H1 (cell line): ENCODE measurements around the gene ANKS1A. TPM values are rescaled to one million over a fixed set of nuclear protein-coding genes. Genes with fewer than 3 reads are reported as not detected.

Experiments used
- CTCF ChIA-PET: fragments of 300-600 bp; sonication (Branson Sonifier 250); formaldehyde crosslinking; loops from one replicate; lab custom pipeline; 2021; ENCODE audit not compliant: partially characterized antibody; lab: Charles Lee
- POLR2A ChIA-PET: fragments of 300-600 bp; sonication (Branson Sonifier 250); formaldehyde crosslinking; loops from one replicate; lab custom pipeline; 2021; ENCODE audit warnings: inconsistent platforms; ENCODE audit not compliant: partially characterized antibody; lab: Charles Lee
- DNase-seq, 2 experiments: peaks; one replicate each; pipeline versions ENCODE4 v3.0.0 to v3.0.0-alpha.2; 2010 to 2022; ENCODE audit warnings: low spot score in 2 of 2, low read depth in 1 of 2, mixed read lengths in 1 of 2
- FAIRE-seq: peaks from 2 replicates; lab custom pipeline; 2011; peaks lifted over from hg19 to GRCh38; lab: Jason Lieb, UNC
- H2AFZ ChIP-seq: 2 replicates; pipeline ENCODE4 v1.8.1; 2012; ENCODE audit warnings: low read length, inconsistent platforms
- H2AK5ac ChIP-seq: 2 replicates; pipeline ENCODE4 v1.6.1; 2013; ENCODE audit warnings: low read depth, low read length
- H2BK120ac ChIP-seq: replicated peaks from 2 replicates; pipeline ENCODE3; 2013; ENCODE audit warnings: low read depth, low read length, inconsistent platforms
- H2BK12ac ChIP-seq: 2 replicates; pipeline ENCODE4 v1.6.1; 2013; ENCODE audit warnings: low read depth, low read length
- H2BK15ac ChIP-seq: 2 replicates; pipeline ENCODE4 v1.6.1; 2013; ENCODE audit warnings: low read length
- H2BK20ac ChIP-seq: 2 replicates; pipeline ENCODE4 v1.6.1; 2013; ENCODE audit warnings: low read length
- H2BK5ac ChIP-seq: 2 replicates; pipeline ENCODE4 v1.6.1; 2013; ENCODE audit warnings: low read depth, low read length
- H3K14ac ChIP-seq: 2 replicates; pipeline ENCODE4 v1.6.1; 2013; ENCODE audit warnings: inconsistent platforms; ENCODE audit not compliant: insufficient read length
- H3K18ac ChIP-seq: 2 replicates; pipeline ENCODE4 v1.6.1; 2013; ENCODE audit warnings: low read length; ENCODE audit errors: extremely low read depth
- H3K23ac ChIP-seq: 2 replicates; pipeline ENCODE4 v1.6.1; 2013; ENCODE audit warnings: inconsistent platforms; ENCODE audit not compliant: insufficient read length
- H3K23me2 ChIP-seq: 2 replicates; pipeline ENCODE4 v1.6.1; 2013; ENCODE audit warnings: low read depth, low read length
- H3K27ac ChIP-seq: 2 replicates; pipeline ENCODE4 v1.6.1; 2011; ENCODE audit warnings: low read depth, low read length, inconsistent platforms
- H3K27me3 ChIP-seq, 4 experiments: replicated peaks in 1 of 4; 1 replicate in 1 of 4; 2 replicates in 3 of 4; pipeline versions ENCODE4 v1.6.1 to v1.8.1; 2011 to 2013; ENCODE audit warnings: low read length in 3 of 4, mild to moderate bottlenecking in 3 of 4, inconsistent platforms in 2 of 4, mixed read lengths in 2 of 4, moderate library complexity in 1 of 4; ENCODE audit not compliant: control insufficient read depth in 3 of 4, insufficient read depth in 3 of 4; ENCODE audit errors: extremely low read depth in 1 of 4
- H3K36me3 ChIP-seq, 4 experiments: 2 replicates each; pipeline versions ENCODE4 v1.6.1 to v1.8.1; 2011 to 2013; ENCODE audit warnings: mild to moderate bottlenecking in 4 of 4, low read length in 3 of 4, moderate library complexity in 2 of 4, control low read depth in 1 of 4, inconsistent platforms in 1 of 4; ENCODE audit not compliant: insufficient read depth in 4 of 4, control insufficient read depth in 2 of 4
- H3K4ac ChIP-seq: replicated peaks from 2 replicates; pipeline ENCODE3; 2013; ENCODE audit warnings: low read length, low read depth, mixed read lengths, inconsistent platforms; ENCODE audit not compliant: insufficient read length
- H3K4me1 ChIP-seq, 4 experiments: replicated peaks in 1 of 4; 1 replicate in 1 of 4; 2 replicates in 3 of 4; pipeline versions ENCODE4 v1.6.1 to v1.8.1; 2011 to 2013; ENCODE audit warnings: low read length in 3 of 4, inconsistent platforms in 2 of 4, mixed read lengths in 1 of 4; ENCODE audit not compliant: insufficient read depth in 4 of 4, control insufficient read depth in 3 of 4
- H3K4me2 ChIP-seq, 2 experiments: 2 replicates each; pipeline versions ENCODE4 v1.6.1 to v1.8.1; 2011 to 2013; ENCODE audit warnings: low read depth in 2 of 2, low read length in 2 of 2, control low read depth in 1 of 2, inconsistent platforms in 1 of 2, mild to moderate bottlenecking in 1 of 2; ENCODE audit not compliant: insufficient read depth in 1 of 2
- H3K4me3 ChIP-seq, 4 experiments: fragments of 200-600, 300-600 bp in 1 of 4; sonication (generic), shearing (Covaris generic), sonication (Bioruptor Twin) in 1 of 4; 2 replicates each; pipeline versions ENCODE4 v1.5.1 to v1.8.1; 2011 to 2016; ENCODE audit warnings: low read length in 4 of 4, low read depth in 3 of 4, control low read depth in 2 of 4, inconsistent platforms in 2 of 4, mild to moderate bottlenecking in 2 of 4, mixed read lengths in 1 of 4, moderate library complexity in 1 of 4; ENCODE audit not compliant: insufficient read depth in 2 of 4; ENCODE audit errors: extremely low read depth in 1 of 4
- H3K56ac ChIP-seq: replicated peaks from 2 replicates; pipeline ENCODE3; 2013; ENCODE audit warnings: low read depth, mild to moderate bottlenecking, mixed read lengths, low read length, inconsistent platforms; ENCODE audit not compliant: insufficient read length
- H3K79me1 ChIP-seq: 2 replicates; pipeline ENCODE4 v1.6.1; 2013; ENCODE audit warnings: low read depth, low read length, control low read depth
- H3K79me2 ChIP-seq, 2 experiments: 2 replicates each; pipeline versions ENCODE4 v1.6.1 to v1.8.1; 2012 to 2013; ENCODE audit warnings: low read length in 2 of 2, mild to moderate bottlenecking in 2 of 2, inconsistent platforms in 1 of 2; ENCODE audit not compliant: insufficient read depth in 2 of 2, control insufficient read depth in 1 of 2
- H3K9ac ChIP-seq, 4 experiments: replicated peaks in 1 of 4; 1 replicate in 1 of 4; 2 replicates in 3 of 4; pipeline versions ENCODE4 v1.6.1 to v1.8.1; 2011 to 2013; ENCODE audit warnings: low read depth in 3 of 4, low read length in 3 of 4, control low read depth in 2 of 4, mild to moderate bottlenecking in 2 of 4, moderate library complexity in 2 of 4, inconsistent platforms in 1 of 4; ENCODE audit errors: extremely low read depth in 1 of 4
- H3K9me3 ChIP-seq, 2 experiments: 2 replicates each; pipeline versions ENCODE4 v1.6.1 to v1.8.1; 2012 to 2013; ENCODE audit warnings: mild to moderate bottlenecking in 2 of 2, moderate library complexity in 2 of 2, control low read depth in 1 of 2, inconsistent platforms in 1 of 2, low read depth in 1 of 2, low read length in 1 of 2, mixed read lengths in 1 of 2; ENCODE audit not compliant: insufficient read depth in 2 of 2
- H4K20me1 ChIP-seq, 2 experiments: replicated peaks in 1 of 2; 2 replicates each; pipeline versions ENCODE3 to v1.8.1; 2011 to 2013; ENCODE audit warnings: inconsistent platforms in 2 of 2, low read length in 2 of 2, mild to moderate bottlenecking in 1 of 2; ENCODE audit not compliant: insufficient read depth in 2 of 2, control insufficient read depth in 1 of 2
- H4K5ac ChIP-seq: 2 replicates; pipeline ENCODE4 v1.6.1; 2013; ENCODE audit warnings: low read length, low read depth, mixed read lengths, inconsistent platforms; ENCODE audit not compliant: insufficient read length
- H4K8ac ChIP-seq: 2 replicates; pipeline ENCODE4 v1.8.0; 2013; ENCODE audit warnings: mild to moderate bottlenecking, moderate library complexity, low read length, inconsistent platforms; ENCODE audit not compliant: insufficient read depth; ENCODE audit errors: extremely low read depth
- H4K91ac ChIP-seq: replicated peaks from 2 replicates; pipeline ENCODE3; 2013; ENCODE audit warnings: low read length, mixed read lengths, inconsistent platforms; ENCODE audit not compliant: insufficient read length
- BCL11A ChIP-seq, 2 experiments: IDR thresholded peaks; one replicate each; pipeline ENCODE4 v1.6.1; 2011; ENCODE audit warnings: low read depth in 2 of 2, low read length in 2 of 2, mild to moderate bottlenecking in 2 of 2
- CBX5 ChIP-seq: fragments of 300-800, 300-1000 bp; sonication (generic); IDR thresholded peaks from 2 replicates; pipeline ENCODE4 v1.7.1; 2016; ENCODE audit warnings: antibody characterized with exemption, low read length, low read depth
- CHD1 ChIP-seq: IDR thresholded peaks from 2 replicates; pipeline ENCODE4 v1.6.1; 2012; ENCODE audit warnings: low read depth, low read length, improper control_type of control experiment
- KDM4A ChIP-seq: IDR thresholded peaks from one replicate; pipeline ENCODE4 v1.7.1; 2012; ENCODE audit warnings: low read depth, mild to moderate bottlenecking, moderate library complexity, low read length, inconsistent platforms; ENCODE audit not compliant: severe bottlenecking
- WGBS, 2 experiments: shearing (Covaris generic) in 1 of 2; methylation state at CpG; one replicate each; pipeline versions ENCODE4 v1.1.6 to v1.1.7; 2013 to 2015; ENCODE audit warnings: low lambda C conversion rate in 2 of 2, mixed read lengths in 2 of 2, inconsistent platforms in 1 of 2, low coverage in 1 of 2, missing lambda C conversion rate in 1 of 2; ENCODE audit not compliant: insufficient replicate concordance in 2 of 2, insufficient coverage in 1 of 2, insufficient read length in 1 of 2; ENCODE audit errors: extremely low coverage in 1 of 2, missing lambda C conversion rate in 1 of 2; 5-methylcytosine and 5-hydroxymethylcytosine counted together
- polyA plus RNA-seq, 7 experiments: library from polyadenylated mRNA; depleted of rRNA in 3 of 7; stranded (reverse) in 5 of 7; unstranded in 2 of 7; fragments of >200 nt in 5 of 7; fragments of 200-250 nt in 2 of 7; gene quantifications; 1 replicate in 5 of 7; 2 replicates in 1 of 7; 4 replicates in 1 of 7; pipeline versions ENCODE4 v1.2.1 to v1.2.3, GENCODE V29; 2011 to 2013; ENCODE audit warnings: missing spikeins in 2 of 7, mixed read lengths in 2 of 7
- total RNA-seq: library from RNA; stranded (reverse); fragmentation: NEBNext Ultra II Directional; extraction: Animal tissue kit (Norgen Biotek cat#: 25700); gene quantifications from 2 replicates; pipeline ENCODE4 v1.2.1, GENCODE V29; 2021

Gene ANKS1A
- total and polyA plus RNA-seq, 2 of the 8 experiments (the other 6 are each of a cell fraction or from before 2014, with no cell fraction given) = 9.8 to 30.9 TPM

GRCh38 chr6:35050757-35051330 is 161.8 kb downstream of the ANKS1A start:
- H2BK12ac ChIP-seq = no peak overlapping the region
- no peak overlapping the region for H3K18ac ChIP-seq
- H3K4me2 ChIP-seq = no peak overlapping the region
- H3K9me3 ChIP-seq = no peaks in the 10 kb centered on the region
- H2AFZ ChIP-seq = no peak overlapping the region
- FAIRE-seq (no peak), DNase-seq (no peak)
- no peaks in the 10 kb centered on the region; the same call in 1 of the 2 replicates for H3K79me1 ChIP-seq
- no peaks in the 10 kb centered on the region for H3K27me3 ChIP-seq
- no peak overlapping the region for H3K9ac ChIP-seq
- H4K8ac ChIP-seq = no peak overlapping the region
- H3K56ac ChIP-seq = no peak overlapping the region
- no peaks in the 10 kb centered on the region for H3K36me3 ChIP-seq
- no peak overlapping the region for H4K91ac ChIP-seq
- no peak overlapping the region for H3K14ac ChIP-seq
- no peak overlapping the region for H3K23ac ChIP-seq
- H4K20me1 ChIP-seq = no peaks in the 10 kb centered on the region
- H3K4me1 ChIP-seq = peaks cover 12 to 32% (median 24%) of the 10 kb centered on the region in 4 experiments
- H2BK120ac ChIP-seq = no peak overlapping the region
- H3K23me2 ChIP-seq = no peaks in the 10 kb centered on the region
- no peaks in the 10 kb centered on the region for H3K79me2 ChIP-seq
- H2AK5ac ChIP-seq = no peak overlapping the region
- no peak overlapping the region for H4K5ac ChIP-seq
- no peak overlapping the region for H2BK20ac ChIP-seq
- H3K4ac ChIP-seq = no peak overlapping the region
- no peak overlapping the region for H2BK15ac ChIP-seq
- H2BK5ac ChIP-seq = no peak overlapping the region
- CTCF ChIA-PET = interaction anchor here (1.0 to 3.8 kb wide), 7 partner anchors 10 to 190 kb away, joined by 3 to 37 read pairs (median 15); no protein-coding TSS in a partner anchor
- POLR2A ChIA-PET = interaction anchor here (0.9 kb wide), 1 partner anchor 14 kb away, joined by 3 read pairs; no protein-coding TSS in a partner anchor
- no peak overlapping the region for H3K27ac ChIP-seq
- 85% methylated on average over 10 of the region's 10 CpGs; no CpG with 5 or more reads in 1 of the 2 experiments for WGBS, 2 experiments
- no peak overlapping the region for H3K4me3 ChIP-seq
- TF ChIP-seq BCL11A (IDR thresholded peaks at IDR 0.05; ENCODE audit: low read depth in 2 of 2, low read length in 2 of 2) (no peak), CHD1 (no peak), KDM4A (no peak), CBX5 (no peak)
